Mesothelial cell of epicardium (in vitro differentiated cells): ENCODE measurements around the gene INAFM1. TPM values are rescaled to one million over a fixed set of nuclear protein-coding genes. Genes with fewer than 3 reads are reported as not detected.
"Not testable (repeated sequence)": the region's sequence is repeated elsewhere in the genome, so short reads cannot be mapped to it uniquely, and the experiment has no call there.

ENCODE experiments used
- DNase-seq, 2 experiments: peaks; one replicate each; pipeline ENCODE4 v3.0.0; 2021; ENCODE audit warnings: low spot score in 2 of 2; ENCODE audit not compliant: unreplicated experiment in 2 of 2
- H3K27ac Mint-ChIP-seq: 2 replicates; pipeline ENCODE4 v1.8.0; 2021; ENCODE audit warnings: mixed read lengths
- H3K27me3 Mint-ChIP-seq: 2 replicates; pipeline ENCODE4 v1.8.0; 2021; ENCODE audit warnings: low read depth, mixed read lengths
- H3K36me3 Mint-ChIP-seq: 2 replicates; pipeline ENCODE4 v1.8.0; 2021; ENCODE audit warnings: mixed read lengths
- H3K4me1 Mint-ChIP-seq: 2 replicates; pipeline ENCODE4 v1.8.0; 2021; ENCODE audit warnings: mixed read lengths
- H3K4me3 Mint-ChIP-seq: 2 replicates; pipeline ENCODE4 v1.8.0; 2021; ENCODE audit warnings: mild to moderate bottlenecking, moderate library complexity, mixed read lengths
- H3K9me3 Mint-ChIP-seq: 2 replicates; pipeline ENCODE4 v1.8.0; 2021; ENCODE audit warnings: mixed read lengths
- total RNA-seq: library from RNA; stranded (reverse); gene quantifications from 3 replicates; pipeline ENCODE4 v1.2.1, GENCODE V29; 2021
- TF ChIP-seq, protein P1 (sequence below): fragments of 200-600 bp; sonication (generic); IDR thresholded peaks from one replicate; pipeline ENCODE4 v1.5.0; 2021; ENCODE audit warnings: antibody characterized with exemption; ENCODE audit not compliant: unreplicated experiment

INAFM1 gene
- total RNA-seq, 1 donor from 2014 or later: 25.1 TPM

DNA sequence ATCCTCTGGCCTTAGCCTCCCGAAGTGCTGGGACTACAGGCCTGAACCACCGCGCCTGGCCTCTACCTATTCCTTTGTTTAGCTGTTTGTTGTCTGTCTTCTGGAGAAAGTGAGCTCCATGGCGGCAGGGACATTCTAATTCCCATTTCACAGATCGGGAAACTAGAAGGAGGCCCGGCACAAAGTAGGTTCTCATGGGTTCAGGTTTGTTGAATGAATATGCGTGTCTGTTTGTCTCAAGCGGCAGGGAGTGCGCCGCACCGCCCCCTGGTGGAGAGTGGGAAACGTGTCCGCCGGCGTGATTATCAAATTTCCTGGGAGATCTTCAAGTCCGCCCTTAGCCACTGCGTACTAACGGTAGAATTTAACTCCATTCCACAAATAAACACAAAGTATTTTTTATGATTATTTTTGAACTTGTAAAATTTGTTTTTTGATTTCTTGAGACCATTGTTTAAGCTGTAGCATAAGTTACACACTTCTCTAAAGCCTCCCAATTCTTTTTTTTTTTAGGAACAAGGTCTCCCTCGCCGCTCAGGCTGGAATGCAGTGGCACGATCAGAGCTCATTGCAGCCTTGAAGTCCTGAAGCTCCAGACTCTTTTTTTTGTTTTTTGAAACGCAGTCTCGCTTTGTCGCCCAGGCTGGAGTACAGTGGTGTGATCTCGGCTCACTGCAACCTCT, 27.2 kb upstream of the INAFM1 start:
- peak in 1 of 2 experiments; percentile 83 for DNase-seq
- peak overlapping the region; percentile 89 for H3K27ac Mint-ChIP-seq
- no peaks in the 10 kb centered on the region for H3K36me3 Mint-ChIP-seq
- TF ChIP-seq, protein P1, sequence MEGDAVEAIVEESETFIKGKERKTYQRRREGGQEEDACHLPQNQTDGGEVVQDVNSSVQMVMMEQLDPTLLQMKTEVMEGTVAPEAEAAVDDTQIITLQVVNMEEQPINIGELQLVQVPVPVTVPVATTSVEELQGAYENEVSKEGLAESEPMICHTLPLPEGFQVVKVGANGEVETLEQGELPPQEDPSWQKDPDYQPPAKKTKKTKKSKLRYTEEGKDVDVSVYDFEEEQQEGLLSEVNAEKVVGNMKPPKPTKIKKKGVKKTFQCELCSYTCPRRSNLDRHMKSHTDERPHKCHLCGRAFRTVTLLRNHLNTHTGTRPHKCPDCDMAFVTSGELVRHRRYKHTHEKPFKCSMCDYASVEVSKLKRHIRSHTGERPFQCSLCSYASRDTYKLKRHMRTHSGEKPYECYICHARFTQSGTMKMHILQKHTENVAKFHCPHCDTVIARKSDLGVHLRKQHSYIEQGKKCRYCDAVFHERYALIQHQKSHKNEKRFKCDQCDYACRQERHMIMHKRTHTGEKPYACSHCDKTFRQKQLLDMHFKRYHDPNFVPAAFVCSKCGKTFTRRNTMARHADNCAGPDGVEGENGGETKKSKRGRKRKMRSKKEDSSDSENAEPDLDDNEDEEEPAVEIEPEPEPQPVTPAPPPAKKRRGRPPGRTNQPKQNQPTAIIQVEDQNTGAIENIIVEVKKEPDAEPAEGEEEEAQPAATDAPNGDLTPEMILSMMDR: peak; percentile 99
- H3K27me3 Mint-ChIP-seq: no peaks in the 10 kb centered on the region
- H3K9me3 Mint-ChIP-seq: no peaks in the 10 kb centered on the region
- H3K4me1 Mint-ChIP-seq: peaks cover 12% of the 10 kb centered on the region
- H3K4me3 Mint-ChIP-seq: no peak overlapping the region

GRCh38 chr19:47253016-47253415, 21.7 kb upstream of the INAFM1 start:
- not testable (repeated sequence) for H3K4me3 Mint-ChIP-seq, H3K9me3 Mint-ChIP-seq, H3K27me3 Mint-ChIP-seq, DNase-seq, H3K36me3 Mint-ChIP-seq
- Mint-ChIP-seq H3K27ac (peak overlapping the region; percentile 79), H3K4me1 (peaks cover 10% of the 10 kb centered on the region)

- Mint-ChIP-seq H3K4me3 (no peak overlapping the region), H3K36me3 (peaks cover 4% of the 10 kb centered on the region), H3K9me3 (no peaks in the 10 kb centered on the region), H3K4me1 (peaks cover 14% of the 10 kb centered on the region), H3K27ac (peak overlapping the region; percentile 79), H3K27me3 (no peaks in the 10 kb centered on the region)
- TF ChIP-seq, protein P1: no peak
- no peak for DNase-seq
These were observed 21.2 kb upstream of the INAFM1 start for GRCh38 chr19:47253467-47253881.

GRCh38 chr19:47253970-47254369, 20.7 kb upstream of the INAFM1 start:
- Mint-ChIP-seq H3K27ac (peak overlapping the region; percentile 21), H3K9me3 (no peaks in the 10 kb centered on the region), H3K36me3 (peaks cover 9% of the 10 kb centered on the region), H3K27me3 (no peaks in the 10 kb centered on the region), H3K4me3 (no peak overlapping the region), H3K4me1 (peaks cover 19% of the 10 kb centered on the region)
- TF ChIP-seq, protein P1: no peak
- no peak for DNase-seq

DNA sequence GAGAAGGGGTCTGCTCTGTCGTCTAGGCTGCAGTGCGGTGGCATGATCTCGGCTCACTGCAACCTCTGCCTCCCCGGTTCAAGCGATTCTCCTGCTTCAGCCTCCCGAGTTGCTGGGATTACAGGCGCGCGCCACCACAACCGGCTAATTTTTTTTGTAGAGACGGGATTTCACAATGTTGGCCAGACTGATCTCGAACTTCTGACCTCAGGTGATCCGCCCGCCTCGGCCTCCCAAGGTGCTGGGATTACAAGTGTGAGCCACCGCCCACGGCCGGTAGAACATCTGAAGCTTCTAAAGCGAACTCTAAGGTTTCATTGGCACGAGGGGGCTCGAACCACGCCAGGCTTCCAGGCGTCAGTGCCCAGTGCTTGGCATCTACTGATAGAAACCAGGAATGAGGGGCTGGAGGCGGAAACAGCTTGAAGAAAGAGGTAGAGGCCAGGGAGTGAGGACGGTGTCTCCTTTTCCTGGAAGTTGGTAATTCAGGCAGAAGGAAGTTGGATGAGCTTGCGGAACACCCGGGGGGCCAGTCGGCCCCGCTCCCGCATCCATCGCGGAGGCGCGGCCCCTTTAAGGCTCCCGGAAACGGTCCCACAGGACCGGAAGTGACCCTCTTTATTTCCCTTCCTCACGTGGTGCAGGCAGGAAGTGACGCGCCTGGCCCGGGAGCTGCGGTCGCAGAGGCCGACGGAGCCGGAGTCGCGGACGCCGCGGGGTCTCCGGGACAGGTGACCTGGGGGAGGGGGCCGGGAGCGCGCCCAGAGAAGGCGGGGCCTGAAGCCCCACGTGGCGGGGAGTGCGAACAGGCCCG, 18.6 kb upstream of the INAFM1 start, which contains the start of gene CCDC9:
Gene CCDC9, plus strand, starts transcription at position 647 of the 814 bp plus-strand sequence. CDS start 1,876 bp downstream, outside the sequence.
- TF ChIP-seq, protein P1: no peak
- peak; percentile 92 to 94 for DNase-seq
- H3K27me3 Mint-ChIP-seq: no peaks in the 10 kb centered on the region
- peak within 1 kb of the TSS; percentile 99 for H3K27ac Mint-ChIP-seq
- H3K36me3 Mint-ChIP-seq: peaks cover 26% of the 10 kb centered on the region
- H3K4me1 Mint-ChIP-seq: peaks cover 24% of the 10 kb centered on the region
- H3K9me3 Mint-ChIP-seq: no peaks in the 10 kb centered on the region
- peak within 1 kb of the TSS; percentile 78 for H3K4me3 Mint-ChIP-seq
